ENCODE results near the gene DUSP14.

Gene DUSP14

GRCh38 chr17:37547986-37548385, 58.3 kb downstream of the DUSP14 start:
- no peak for TF ChIP-seq CTCF (IDR thresholded peaks at IDR 0.05; ENCODE audit: borderline replicate concordance, control extremely low read depth, extremely low read depth, insufficient read depth, missing control alignments)
- in situ Hi-C loops (cut with MboI; ENCODE audit: low sequenced_read_pairs, unreplicated experiment) = no loop called here
- no peak for DNase-seq (ENCODE audit: low spot score)

DNA sequence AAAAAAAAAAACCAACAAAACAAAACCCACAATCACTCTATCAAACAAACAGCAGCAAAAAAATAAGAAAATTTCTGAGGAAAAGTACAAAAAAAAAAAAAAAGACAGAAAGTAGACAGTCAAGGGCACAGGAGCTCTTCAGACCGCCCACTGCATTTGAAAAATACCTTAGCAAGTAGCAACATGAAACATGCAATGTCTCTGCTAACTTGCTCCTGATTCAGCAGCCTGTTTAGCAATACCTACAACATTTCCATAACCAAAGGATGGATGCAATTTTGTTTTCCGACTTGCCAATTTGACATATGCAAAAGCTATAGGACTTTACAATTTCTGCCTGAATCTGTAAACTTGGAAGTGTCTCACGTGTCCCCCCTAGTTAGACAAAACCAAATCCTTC, 62.1 kb downstream of the DUSP14 start:
- TF ChIP-seq CTCF (IDR thresholded peaks at IDR 0.05; ENCODE audit: borderline replicate concordance, control extremely low read depth, extremely low read depth, insufficient read depth, missing control alignments) = no peak
- no peak for DNase-seq (ENCODE audit: low spot score)
- in situ Hi-C loops (cut with MboI; ENCODE audit: low sequenced_read_pairs, unreplicated experiment) = no loop called here

DNA sequence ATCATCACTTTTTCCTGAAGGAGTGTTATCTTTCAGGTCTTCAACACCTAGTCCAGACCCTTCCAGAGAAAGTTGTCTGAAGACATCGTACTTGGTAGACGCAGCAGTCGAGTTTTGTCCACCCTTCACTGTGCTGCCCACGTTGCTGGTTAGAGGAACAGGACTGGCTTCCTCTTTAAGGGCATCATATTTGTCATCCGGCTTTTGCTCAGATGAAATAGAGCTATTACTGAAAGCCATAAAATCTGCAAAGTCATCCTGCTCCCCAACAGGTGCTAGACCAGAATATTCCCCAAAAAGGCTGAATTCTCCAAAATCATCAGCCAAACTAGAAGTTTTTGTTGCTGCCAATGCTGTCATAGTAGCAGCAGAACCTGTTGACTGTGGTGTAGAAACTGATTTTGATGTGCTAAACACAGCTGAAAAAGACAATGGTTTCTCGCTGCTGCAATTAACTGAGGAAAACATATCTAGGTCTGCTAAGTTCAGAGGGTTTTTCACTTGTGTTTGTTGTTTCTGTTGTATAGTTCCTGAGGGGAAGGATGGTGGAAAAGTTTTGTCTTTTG, 63.8 kb downstream of the DUSP14 start:
- no peak for TF ChIP-seq CTCF (IDR thresholded peaks at IDR 0.05; ENCODE audit: borderline replicate concordance, control extremely low read depth, extremely low read depth, insufficient read depth, missing control alignments)
- DNase-seq (ENCODE audit: low spot score) = no peak
- in situ Hi-C loops (cut with MboI; ENCODE audit: low sequenced_read_pairs, unreplicated experiment) = no loop called here

- no peak for DNase-seq (ENCODE audit: low spot score)
- in situ Hi-C loops (cut with MboI; ENCODE audit: low sequenced_read_pairs, unreplicated experiment) = no loop called here
- TF ChIP-seq CTCF (IDR thresholded peaks at IDR 0.05; ENCODE audit: borderline replicate concordance, control extremely low read depth, extremely low read depth, insufficient read depth, missing control alignments) = no peak
These were observed 65.7 kb downstream of the DUSP14 start for GRCh38 chr17:37555386-37555785.

DNA sequence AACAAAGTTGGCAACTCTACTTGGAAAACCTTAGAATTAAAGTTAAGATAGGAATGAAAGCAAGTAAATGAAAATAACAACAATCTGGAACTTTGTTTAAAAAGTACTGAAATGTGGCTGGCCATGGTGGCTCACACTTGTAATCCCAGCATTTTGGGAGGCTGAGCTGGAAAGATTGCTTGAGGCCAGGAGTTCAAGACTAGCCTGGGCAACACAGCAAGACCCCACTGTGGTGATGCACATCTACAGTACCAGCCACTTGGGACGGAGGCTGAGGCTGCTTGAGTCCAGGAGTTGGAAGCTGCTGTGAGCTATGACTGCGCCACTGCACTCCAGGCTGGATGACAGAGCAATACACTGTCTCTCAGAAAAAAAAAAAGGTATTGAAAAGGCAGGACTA, 67.8 kb downstream of the DUSP14 start:
- no peak for DNase-seq (ENCODE audit: low spot score)
- TF ChIP-seq CTCF (IDR thresholded peaks at IDR 0.05; ENCODE audit: borderline replicate concordance, control extremely low read depth, extremely low read depth, insufficient read depth, missing control alignments) = no peak
- in situ Hi-C loops (cut with MboI; ENCODE audit: low sequenced_read_pairs, unreplicated experiment) = no loop called here

- in situ Hi-C loops (cut with MboI; ENCODE audit: low sequenced_read_pairs, unreplicated experiment) = no loop called here
- DNase-seq (ENCODE audit: low spot score) = no peak
- TF ChIP-seq CTCF (IDR thresholded peaks at IDR 0.05; ENCODE audit: borderline replicate concordance, control extremely low read depth, extremely low read depth, insufficient read depth, missing control alignments) = no peak
These were observed 68.6 kb downstream of the DUSP14 start for GRCh38 chr17:37558299-37558698.

All from GM13976 (cell line).